ENCODE data around the gene FGF9.

Gene FGF9

GRCh38 chr13:21696865-21697448 lies 26.1 kb downstream of the FGF9 start:
- H3K9ac ChIP-seq (ENCODE audit: low read length): no peak overlapping the region
- H3K4me1 ChIP-seq (ENCODE audit: control insufficient read depth, insufficient read depth, low read length): no peaks in the 10 kb centered on the region
- no peaks in the 10 kb centered on the region for H3K36me3 ChIP-seq (ENCODE audit: control insufficient read depth, insufficient read depth, low read length)
- H3K4me3 ChIP-seq (ENCODE audit: low read length): no peak overlapping the region
- H3K27me3 ChIP-seq (ENCODE audit: control insufficient read depth, insufficient read depth, low read length): no peaks in the 10 kb centered on the region
- no peaks in the 10 kb centered on the region for H3K9me3 ChIP-seq (ENCODE audit: control insufficient read depth, low read length)

- H3K9me3 ChIP-seq (ENCODE audit: control insufficient read depth, low read length): no peaks in the 10 kb centered on the region
- no peak overlapping the region for H3K4me3 ChIP-seq (ENCODE audit: low read length)
- no peaks in the 10 kb centered on the region for H3K4me1 ChIP-seq (ENCODE audit: control insufficient read depth, insufficient read depth, low read length)
Observed at GRCh38 chr13:21698817-21699679, 28.2 kb downstream of the FGF9 start.

GRCh38 chr13:21701460-21701859 lies 30.6 kb downstream of the FGF9 start:
- Histone ChIP-seq H3K9me3 (ENCODE audit: control insufficient read depth, low read length) (no peaks in the 10 kb centered on the region), H3K9ac (ENCODE audit: low read length) (no peak overlapping the region), H3K4me3 (ENCODE audit: low read length) (no peak overlapping the region), H3K36me3 (ENCODE audit: control insufficient read depth, insufficient read depth, low read length) (no peaks in the 10 kb centered on the region), H3K27me3 (ENCODE audit: control insufficient read depth, insufficient read depth, low read length) (no peaks in the 10 kb centered on the region), H3K4me1 (ENCODE audit: control insufficient read depth, insufficient read depth, low read length) (no peaks in the 10 kb centered on the region)

More at GRCh38 chr13:21698817-21699679, 28.2 kb downstream of the FGF9 start:
- Histone ChIP-seq H3K27me3 (ENCODE audit: control insufficient read depth, insufficient read depth, low read length) (no peaks in the 10 kb centered on the region), H3K9ac (ENCODE audit: low read length) (no peak overlapping the region), H3K36me3 (ENCODE audit: control insufficient read depth, insufficient read depth, low read length) (no peaks in the 10 kb centered on the region)

GRCh38 chr13:21703846-21704245 lies 33.0 kb downstream of the FGF9 start:
- no peaks in the 10 kb centered on the region for H3K9me3 ChIP-seq (ENCODE audit: control insufficient read depth, low read length)
- H3K9ac ChIP-seq (ENCODE audit: low read length): no peak overlapping the region
- no peaks in the 10 kb centered on the region for H3K36me3 ChIP-seq (ENCODE audit: control insufficient read depth, insufficient read depth, low read length)

GRCh38 chr13:21707586-21707985 lies 36.7 kb downstream of the FGF9 start:
- Histone ChIP-seq H3K9me3 (ENCODE audit: control insufficient read depth, low read length) (no peaks in the 10 kb centered on the region), H3K9ac (ENCODE audit: low read length) (no peak overlapping the region), H3K27me3 (ENCODE audit: control insufficient read depth, insufficient read depth, low read length) (no peaks in the 10 kb centered on the region), H3K4me1 (ENCODE audit: control insufficient read depth, insufficient read depth, low read length) (peaks cover 6% of the 10 kb centered on the region), H3K4me3 (ENCODE audit: low read length) (no peak overlapping the region), H3K36me3 (ENCODE audit: control insufficient read depth, insufficient read depth, low read length) (no peaks in the 10 kb centered on the region)

More at GRCh38 chr13:21703846-21704245, 33.0 kb downstream of the FGF9 start:
- Histone ChIP-seq H3K27me3 (ENCODE audit: control insufficient read depth, insufficient read depth, low read length) (no peaks in the 10 kb centered on the region), H3K4me3 (ENCODE audit: low read length) (no peak overlapping the region), H3K4me1 (ENCODE audit: control insufficient read depth, insufficient read depth, low read length) (no peaks in the 10 kb centered on the region)

GRCh38 chr13:21709697-21710096 lies 38.8 kb downstream of the FGF9 start:
- Histone ChIP-seq H3K4me1 (ENCODE audit: control insufficient read depth, insufficient read depth, low read length) (peaks cover 6% of the 10 kb centered on the region), H3K9me3 (ENCODE audit: control insufficient read depth, low read length) (no peaks in the 10 kb centered on the region), H3K9ac (ENCODE audit: low read length) (no peak overlapping the region), H3K36me3 (ENCODE audit: control insufficient read depth, insufficient read depth, low read length) (no peaks in the 10 kb centered on the region), H3K4me3 (ENCODE audit: low read length) (no peak overlapping the region), H3K27me3 (ENCODE audit: control insufficient read depth, insufficient read depth, low read length) (no peaks in the 10 kb centered on the region)

GRCh38 chr13:21710163-21710562 lies 39.3 kb downstream of the FGF9 start:
- Histone ChIP-seq H3K9me3 (ENCODE audit: control insufficient read depth, low read length) (no peaks in the 10 kb centered on the region), H3K4me3 (ENCODE audit: low read length) (no peak overlapping the region), H3K9ac (ENCODE audit: low read length) (no peak overlapping the region), H3K36me3 (ENCODE audit: control insufficient read depth, insufficient read depth, low read length) (no peaks in the 10 kb centered on the region), H3K4me1 (ENCODE audit: control insufficient read depth, insufficient read depth, low read length) (peaks cover 6% of the 10 kb centered on the region), H3K27me3 (ENCODE audit: control insufficient read depth, insufficient read depth, low read length) (no peaks in the 10 kb centered on the region)

- Histone ChIP-seq H3K36me3 (ENCODE audit: control insufficient read depth, insufficient read depth, low read length) (no peaks in the 10 kb centered on the region), H3K4me1 (ENCODE audit: control insufficient read depth, insufficient read depth, low read length) (no peaks in the 10 kb centered on the region), H3K27me3 (ENCODE audit: control insufficient read depth, insufficient read depth, low read length) (no peaks in the 10 kb centered on the region), H3K4me3 (ENCODE audit: low read length) (no peak overlapping the region), H3K9me3 (ENCODE audit: control insufficient read depth, low read length) (no peaks in the 10 kb centered on the region), H3K9ac (ENCODE audit: low read length) (no peak overlapping the region)
Observed at GRCh38 chr13:21717817-21718216, 46.9 kb downstream of the FGF9 start.

- H3K4me3 ChIP-seq (ENCODE audit: low read length): no peak overlapping the region
- H3K27me3 ChIP-seq (ENCODE audit: control insufficient read depth, insufficient read depth, low read length): no peaks in the 10 kb centered on the region
- no peaks in the 10 kb centered on the region for H3K4me1 ChIP-seq (ENCODE audit: control insufficient read depth, insufficient read depth, low read length)
- no peaks in the 10 kb centered on the region for H3K9me3 ChIP-seq (ENCODE audit: control insufficient read depth, low read length)
- H3K36me3 ChIP-seq (ENCODE audit: control insufficient read depth, insufficient read depth, low read length): no peaks in the 10 kb centered on the region
- H3K9ac ChIP-seq (ENCODE audit: low read length): no peak overlapping the region
Observed at GRCh38 chr13:21719463-21719862, 48.6 kb downstream of the FGF9 start.

- Histone ChIP-seq H3K9ac (ENCODE audit: low read length) (no peak overlapping the region), H3K4me1 (ENCODE audit: control insufficient read depth, insufficient read depth, low read length) (no peaks in the 10 kb centered on the region), H3K27me3 (ENCODE audit: control insufficient read depth, insufficient read depth, low read length) (no peaks in the 10 kb centered on the region), H3K4me3 (ENCODE audit: low read length) (no peak overlapping the region), H3K36me3 (ENCODE audit: control insufficient read depth, insufficient read depth, low read length) (no peaks in the 10 kb centered on the region), H3K9me3 (ENCODE audit: control insufficient read depth, low read length) (no peaks in the 10 kb centered on the region)
Observed at GRCh38 chr13:21723807-21724505, 53.1 kb downstream of the FGF9 start.

GRCh38 chr13:21730186-21730880 lies 59.5 kb downstream of the FGF9 start:
- Histone ChIP-seq H3K4me1 (ENCODE audit: control insufficient read depth, insufficient read depth, low read length) (no peaks in the 10 kb centered on the region), H3K36me3 (ENCODE audit: control insufficient read depth, insufficient read depth, low read length) (no peaks in the 10 kb centered on the region), H3K4me3 (ENCODE audit: low read length) (no peak overlapping the region), H3K9me3 (ENCODE audit: control insufficient read depth, low read length) (no peaks in the 10 kb centered on the region), H3K9ac (ENCODE audit: low read length) (no peak overlapping the region), H3K27me3 (ENCODE audit: control insufficient read depth, insufficient read depth, low read length) (no peaks in the 10 kb centered on the region)

All from mucosa of stomach (tissue), 1 donor.